ENCODE results near the gene PAQR9. TPM values are rescaled to one million over a fixed set of nuclear protein-coding genes. Genes with fewer than 3 reads are reported as not detected.

Gene PAQR9
- total RNA-seq, 1 experiment from 2014 or later: 0.17 TPM

- H3K27me3 ChIP-seq (ENCODE audit: insufficient read depth, low read length): no peaks in the 10 kb centered on the region
- no peaks in the 10 kb centered on the region for H3K9me2 ChIP-seq (ENCODE audit: insufficient read depth)
- no peaks in the 10 kb centered on the region for H4K20me1 ChIP-seq (ENCODE audit: insufficient read depth)
- POLR2A ChIA-PET: no interaction called here
- no peak overlapping the region for H3K27ac ChIP-seq (ENCODE audit: low read depth, low read length)
- intact Hi-C loops (cut with micrococcal nuclease): no loop called here
- RAD21 ChIA-PET (ENCODE audit: low non-redundant PET in 1 of 2, low total read pairs in 2 of 2, uncharacterized antibody in 2 of 2, unreplicated experiment in 2 of 2): no interaction called here
- BruUV-seq (replicated peaks): no TSS peak
- CTCF ChIA-PET: no interaction called here
- no peak overlapping the region for H3K4me3 ChIP-seq (replicated peaks in 1 of 2; ENCODE audit: low read depth in 1 of 2, low read length in 2 of 2)
- H3K79me2 ChIP-seq (ENCODE audit: insufficient read depth, low read length): no peaks in the 10 kb centered on the region
- no peak for DNase-seq (ENCODE audit: low read depth, low spot score)
- H3K9me3 ChIP-seq (ENCODE audit: control insufficient read depth in 1 of 2, insufficient read depth in 1 of 2, low read depth in 1 of 2, low read length in 2 of 2): no peaks in the 10 kb centered on the region
- no peak for ATAC-seq
- H2AFZ ChIP-seq (ENCODE audit: low read depth, low read length, poor library complexity, severe bottlenecking): no peak overlapping the region
- TF ChIP-seq SIN3A (IDR thresholded peaks at IDR 0.05; ENCODE audit: low read depth) (no peak), SP1 (IDR thresholded peaks at IDR 0.05; ENCODE audit: low read depth) (no peak), EGR1 (IDR thresholded peaks at IDR 0.05; ENCODE audit: low read depth) (no peak), ZNF274 (IDR thresholded peaks at IDR 0.05; ENCODE audit: low read depth, low read length) (no peak), JUND (IDR thresholded peaks at IDR 0.05) (no peak), YY1 (IDR thresholded peaks at IDR 0.05; ENCODE audit: extremely low read depth, insufficient replicate concordance, low read depth, low read length) (no peak), POLR2A (IDR thresholded peaks at IDR 0.05; ENCODE audit: borderline replicate concordance, extremely low read depth, insufficient read depth, insufficient read length) (no peak)
- TF ChIP-seq, protein P1, sequence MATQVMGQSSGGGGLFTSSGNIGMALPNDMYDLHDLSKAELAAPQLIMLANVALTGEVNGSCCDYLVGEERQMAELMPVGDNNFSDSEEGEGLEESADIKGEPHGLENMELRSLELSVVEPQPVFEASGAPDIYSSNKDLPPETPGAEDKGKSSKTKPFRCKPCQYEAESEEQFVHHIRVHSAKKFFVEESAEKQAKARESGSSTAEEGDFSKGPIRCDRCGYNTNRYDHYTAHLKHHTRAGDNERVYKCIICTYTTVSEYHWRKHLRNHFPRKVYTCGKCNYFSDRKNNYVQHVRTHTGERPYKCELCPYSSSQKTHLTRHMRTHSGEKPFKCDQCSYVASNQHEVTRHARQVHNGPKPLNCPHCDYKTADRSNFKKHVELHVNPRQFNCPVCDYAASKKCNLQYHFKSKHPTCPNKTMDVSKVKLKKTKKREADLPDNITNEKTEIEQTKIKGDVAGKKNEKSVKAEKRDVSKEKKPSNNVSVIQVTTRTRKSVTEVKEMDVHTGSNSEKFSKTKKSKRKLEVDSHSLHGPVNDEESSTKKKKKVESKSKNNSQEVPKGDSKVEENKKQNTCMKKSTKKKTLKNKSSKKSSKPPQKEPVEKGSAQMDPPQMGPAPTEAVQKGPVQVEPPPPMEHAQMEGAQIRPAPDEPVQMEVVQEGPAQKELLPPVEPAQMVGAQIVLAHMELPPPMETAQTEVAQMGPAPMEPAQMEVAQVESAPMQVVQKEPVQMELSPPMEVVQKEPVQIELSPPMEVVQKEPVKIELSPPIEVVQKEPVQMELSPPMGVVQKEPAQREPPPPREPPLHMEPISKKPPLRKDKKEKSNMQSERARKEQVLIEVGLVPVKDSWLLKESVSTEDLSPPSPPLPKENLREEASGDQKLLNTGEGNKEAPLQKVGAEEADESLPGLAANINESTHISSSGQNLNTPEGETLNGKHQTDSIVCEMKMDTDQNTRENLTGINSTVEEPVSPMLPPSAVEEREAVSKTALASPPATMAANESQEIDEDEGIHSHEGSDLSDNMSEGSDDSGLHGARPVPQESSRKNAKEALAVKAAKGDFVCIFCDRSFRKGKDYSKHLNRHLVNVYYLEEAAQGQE (IDR thresholded peaks at IDR 0.05; ENCODE audit: low read depth): no peak
- peaks cover 0 to 5% of the 10 kb centered on the region in 2 experiments; a peak in 1 of 4 replicates for H3K4me1 ChIP-seq (ENCODE audit: control insufficient read depth in 1 of 2, insufficient read depth in 2 of 2, low read length in 2 of 2)
- H3K4me2 ChIP-seq (ENCODE audit: low read length): no peak overlapping the region
- no peak overlapping the region for H3K9ac ChIP-seq (ENCODE audit: low read length)
- no peaks in the 10 kb centered on the region for H3K36me3 ChIP-seq (ENCODE audit: control insufficient read depth in 1 of 2, insufficient read depth in 2 of 2, low read length in 2 of 2)
These were observed 11.7 kb downstream of the PAQR9 start for GRCh38 chr3:142951794-142952193.
